GM19193 (cell line): ENCODE results near the gene MCRIP1.

ENCODE experiments used
- POLR2A ChIP-seq: IDR thresholded peaks from 4 replicates; pipeline ENCODE4 v1.6.1; 2011; ENCODE audit not compliant: insufficient read depth, insufficient read length; ENCODE audit errors: extremely low read depth

The MCRIP1 gene

GRCh38 chr17:81802048-81802758, 30.9 kb downstream of the MCRIP1 start:
- no peak for TF ChIP-seq POLR2A

- no peak for TF ChIP-seq POLR2A
Observed at GRCh38 chr17:81801327-81801726, 31.8 kb downstream of the MCRIP1 start.

- TF ChIP-seq POLR2A: no peak
Observed at GRCh38 chr17:81794509-81794908, 38.6 kb downstream of the MCRIP1 start.

GRCh38 chr17:81794074-81794476, 39.0 kb downstream of the MCRIP1 start:
- no peak for TF ChIP-seq POLR2A

GRCh38 chr17:81792675-81793615, 40.1 kb downstream of the MCRIP1 start:
- no peak for TF ChIP-seq POLR2A
